ENCODE measurements around the gene ACTL8.

DNA sequence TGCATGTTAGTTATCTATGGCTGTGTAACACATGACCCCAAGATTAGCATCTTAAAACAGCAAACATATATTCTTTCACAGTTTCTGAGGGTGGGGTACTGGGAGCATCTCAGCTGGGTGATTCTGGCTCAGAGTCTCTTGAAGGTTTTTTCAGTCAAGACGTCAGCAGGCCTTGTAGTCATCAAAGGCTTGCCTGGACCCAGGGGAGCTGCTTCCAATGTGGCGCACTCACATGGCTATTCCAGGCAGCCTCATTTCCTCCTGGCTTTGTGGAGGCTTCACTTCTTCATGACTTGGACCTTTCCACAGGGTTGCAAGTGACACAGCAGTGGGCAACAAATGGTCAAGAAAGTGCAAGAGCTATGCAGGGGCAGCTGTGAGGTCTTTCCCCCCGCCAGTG, 114.7 kb downstream of the ACTL8 start:
- TF ChIP-seq CTCF (IDR thresholded peaks at IDR 0.05) (no peak), REST (IDR thresholded peaks at IDR 0.05) (no peak), CBX8 (IDR thresholded peaks at IDR 0.05) (no peak), EP300 (IDR thresholded peaks at IDR 0.05) (no peak), CHD4 (IDR thresholded peaks at IDR 0.05; ENCODE audit: borderline replicate concordance) (no peak), ZSCAN20 (CRISPR knock-in tag; IDR thresholded peaks at IDR 0.05) (no peak), SREBF2 (IDR thresholded peaks at IDR 0.05) (no peak), E2F6 (IDR thresholded peaks at IDR 0.05; ENCODE audit: borderline replicate concordance, low read depth) (no peak), POLR2AphosphoS2 (conservative IDR thresholded peaks at IDR 0.05; ENCODE audit: low read length) (no peak), POLR2A (IDR thresholded peaks at IDR 0.05; ENCODE audit: low read length) (no peak), FOSB (CRISPR knock-in tag; IDR thresholded peaks at IDR 0.05) (no peak), RCOR1 (IDR thresholded peaks at IDR 0.05; ENCODE audit: low read depth, low read length) (no peak), MYC (IDR thresholded peaks at IDR 0.05; ENCODE audit: borderline replicate concordance, low read length) (no peak), SMC3 (IDR thresholded peaks at IDR 0.05) (no peak)
